IMR-90 (cell line): Measurements from ENCODE around the gene TSPAN4. TPM values are rescaled to one million over a fixed set of nuclear protein-coding genes. Genes with fewer than 3 reads are reported as not detected.

Source experiments
- ATAC-seq: fragments of 200-7000 bp; cut with Tn5 transposase; 2 replicates; pipeline ENCODE4 v1.9.1; 2020; ENCODE audit warnings: low read depth, mild to moderate bottlenecking, moderate library complexity
- BruUV-seq: library from RNA; stranded (reverse); fragments of 400-500 nt; replicated peaks from 2 replicates; lab custom pipeline; 2021; lab: Mats Ljungman, UMichigan
- CTCF ChIA-PET: fragments of 300-600 bp; formaldehyde crosslinking; extraction: SDS; loops from one replicate; lab custom pipeline; 2021; ENCODE audit warnings: antibody characterized with exemption; lab: Yijun Ruan, JAX
- POLR2A ChIA-PET: fragments of 300-600 bp; sonication (Branson Sonifier 250); formaldehyde crosslinking; loops from one replicate; lab custom pipeline; 2022; ENCODE audit warnings: antibody characterized with exemption; ENCODE audit not compliant: unreplicated experiment; lab: Charles Lee
- DNase-seq: peaks from one replicate; pipeline ENCODE4 v3.0.0; 2013
- H2AFZ ChIP-seq: replicated peaks from 2 replicates; pipeline ENCODE3; 2013; ENCODE audit warnings: low read length, mild to moderate bottlenecking; ENCODE audit not compliant: poor library complexity
- H2AK5ac ChIP-seq: 2 replicates; pipeline ENCODE4 v1.6.1; 2013; ENCODE audit warnings: low read depth, low read length, inconsistent platforms
- H2AK9ac ChIP-seq: replicated peaks from 2 replicates; pipeline ENCODE3; 2013; ENCODE audit warnings: mild to moderate bottlenecking, low read depth, low read length, moderate library complexity; ENCODE audit not compliant: poor library complexity
- H2BK120ac ChIP-seq: 2 replicates; pipeline ENCODE4 v1.6.1; 2013; ENCODE audit warnings: low read depth, low read length, inconsistent platforms
- H2BK15ac ChIP-seq: 3 replicates; pipeline ENCODE4 v1.6.1; 2013; ENCODE audit warnings: low read depth, low read length, inconsistent platforms
- H2BK20ac ChIP-seq: 2 replicates; pipeline ENCODE4 v1.6.1; 2013; ENCODE audit warnings: low read depth, mild to moderate bottlenecking, inconsistent platforms, low read length, moderate library complexity
- H2BK5ac ChIP-seq: 2 replicates; pipeline ENCODE4 v1.6.1; 2013; ENCODE audit warnings: mild to moderate bottlenecking, low read depth, low read length, inconsistent platforms; ENCODE audit not compliant: poor library complexity, severe bottlenecking
- H3K14ac ChIP-seq: replicated peaks from 2 replicates; pipeline ENCODE4 v1.6.1; 2013; ENCODE audit warnings: low read depth, low read length, inconsistent platforms
- H3K18ac ChIP-seq: 2 replicates; pipeline ENCODE4 v1.6.1; 2013; ENCODE audit warnings: low read depth, low read length, control low read depth
- H3K23ac ChIP-seq: 2 replicates; pipeline ENCODE4 v1.6.1; 2013; ENCODE audit warnings: low read depth, low read length, inconsistent platforms
- H3K27ac ChIP-seq: 2 replicates; pipeline ENCODE4 v1.5.1; 2013; ENCODE audit warnings: mild to moderate bottlenecking, control low read depth, low read length; ENCODE audit not compliant: insufficient read depth
- H3K27me3 ChIP-seq: 2 replicates; pipeline ENCODE4 v1.6.1; 2013; ENCODE audit warnings: low read length; ENCODE audit not compliant: control insufficient read depth, insufficient read depth
- H3K36me3 ChIP-seq: 2 replicates; pipeline ENCODE4 v1.6.1; 2013; ENCODE audit warnings: low read length, mixed read lengths; ENCODE audit not compliant: control insufficient read depth, insufficient read depth
- H3K4ac ChIP-seq: 2 replicates; pipeline ENCODE4 v1.6.1; 2013; ENCODE audit warnings: low read depth, low read length, inconsistent platforms
- H3K4me1 ChIP-seq: 2 replicates; pipeline ENCODE4 v1.6.1; 2013; ENCODE audit warnings: low read length, mixed read lengths; ENCODE audit not compliant: control insufficient read depth, insufficient read depth
- H3K4me2 ChIP-seq: 2 replicates; pipeline ENCODE4 v1.6.1; 2013; ENCODE audit warnings: low read depth, mild to moderate bottlenecking, control low read depth, low read length, moderate library complexity
- H3K4me3 ChIP-seq: 2 replicates; pipeline ENCODE4 v1.5.1; 2013; ENCODE audit warnings: low read depth, mild to moderate bottlenecking, control low read depth, low read length, moderate library complexity; ENCODE audit not compliant: insufficient read depth
- H3K56ac ChIP-seq: 2 replicates; pipeline ENCODE4 v1.6.1; 2013; ENCODE audit warnings: low read length, inconsistent platforms; ENCODE audit not compliant: insufficient read depth; ENCODE audit errors: extremely low read depth
- H3K79me1 ChIP-seq, 2 experiments: 2 replicates each; pipeline ENCODE4 v1.6.1; 2013; ENCODE audit warnings: low read length in 2 of 2, inconsistent platforms in 1 of 2, low read depth in 1 of 2
- H3K9ac ChIP-seq: 2 replicates; pipeline ENCODE4 v1.6.1; 2013; ENCODE audit warnings: low read depth, low read length, control low read depth
- H3K9me1 ChIP-seq: 2 replicates; pipeline ENCODE4 v1.6.1; 2013; ENCODE audit warnings: low read length, inconsistent platforms; ENCODE audit not compliant: insufficient read depth
- H3K9me3 ChIP-seq: 2 replicates; pipeline ENCODE4 v1.6.1; 2013; ENCODE audit warnings: low read length; ENCODE audit not compliant: control insufficient read depth, insufficient read depth
- H4K20me1 ChIP-seq: 2 replicates; pipeline ENCODE4 v1.6.1; 2013; ENCODE audit warnings: low read length, inconsistent platforms; ENCODE audit not compliant: insufficient read depth
- H4K5ac ChIP-seq: 2 replicates; pipeline ENCODE4 v1.6.1; 2013; ENCODE audit warnings: mild to moderate bottlenecking, low read depth, low read length, control low read depth
- H4K8ac ChIP-seq, 2 experiments: 2 replicates each; pipeline ENCODE4 v1.6.1; 2013; ENCODE audit warnings: low read depth in 2 of 2, low read length in 2 of 2, control low read depth in 1 of 2, inconsistent platforms in 1 of 2
- H4K91ac ChIP-seq: 2 replicates; pipeline ENCODE4 v1.6.1; 2013; ENCODE audit warnings: low read depth, low read length, inconsistent platforms; ENCODE audit not compliant: insufficient read depth
- BHLHE40 ChIP-seq: fragments of 150-350 bp; IDR thresholded peaks from 2 replicates; pipeline ENCODE4 v1.6.1; 2016; ENCODE audit warnings: mild to moderate bottlenecking, low read depth, low read length
- CEBPB ChIP-seq: IDR thresholded peaks from 2 replicates; pipeline ENCODE4 v1.6.1; 2012; ENCODE audit warnings: low read depth, low read length, improper control_type of control experiment
- CHD1 ChIP-seq: IDR thresholded peaks from 2 replicates; pipeline ENCODE4 v1.6.1; 2012; ENCODE audit warnings: low read depth, low read length, improper control_type of control experiment
- CTCF ChIP-seq: conservative IDR thresholded peaks from 2 replicates; pipeline ENCODE4 v1.5.1; 2012; ENCODE audit warnings: mild to moderate bottlenecking, low read depth, low read length, improper control_type of control experiment
- ELK1 ChIP-seq: fragments of 150-350 bp; IDR thresholded peaks from 2 replicates; pipeline ENCODE4 v1.6.1; 2016; ENCODE audit warnings: low read depth, mild to moderate bottlenecking, low read length, moderate library complexity, borderline replicate concordance
- FOS ChIP-seq: fragments of 150-350 bp; IDR thresholded peaks from 2 replicates; pipeline ENCODE4 v1.6.1; 2016; ENCODE audit warnings: low read depth, low read length
- MAFK ChIP-seq: IDR thresholded peaks from 2 replicates; pipeline ENCODE4 v1.6.1; 2012; ENCODE audit warnings: low read depth, low read length, improper control_type of control experiment
- MAZ ChIP-seq: IDR thresholded peaks from 2 replicates; pipeline ENCODE4 v1.6.1; 2012; ENCODE audit warnings: low read depth, mild to moderate bottlenecking, low read length, improper control_type of control experiment, moderate library complexity, borderline replicate concordance
- MXI1 ChIP-seq: IDR thresholded peaks from 2 replicates; pipeline ENCODE4 v1.6.1; 2012; ENCODE audit warnings: low read depth, mild to moderate bottlenecking, low read length, moderate library complexity, borderline replicate concordance
- NFE2L2 ChIP-seq: fragments of 150-350 bp; IDR thresholded peaks from 2 replicates; pipeline ENCODE4 v1.6.1; 2016; ENCODE audit warnings: low read depth, mild to moderate bottlenecking, low read length
- POLR2A ChIP-seq: IDR thresholded peaks from 2 replicates; pipeline ENCODE4 v1.6.1; 2012; ENCODE audit warnings: mild to moderate bottlenecking, low read depth, low read length
- RAD21 ChIP-seq: IDR thresholded peaks from 2 replicates; pipeline ENCODE4 v1.6.1; 2012; ENCODE audit warnings: low read length, improper control_type of control experiment
- RCOR1 ChIP-seq: IDR thresholded peaks from 2 replicates; pipeline ENCODE4 v1.6.1; 2012; ENCODE audit warnings: mild to moderate bottlenecking, low read length, improper control_type of control experiment; ENCODE audit not compliant: insufficient replicate concordance
- RFX5 ChIP-seq: IDR thresholded peaks from 2 replicates; pipeline ENCODE4 v1.8.0; 2012; ENCODE audit warnings: low read depth, mild to moderate bottlenecking, low read length, moderate library complexity
- SMC3 ChIP-seq: fragments of 150-350 bp; IDR thresholded peaks from 2 replicates; pipeline ENCODE4 v1.6.1; 2016; ENCODE audit warnings: low read depth, mild to moderate bottlenecking, antibody characterized with exemption, low read length, moderate library complexity
- USF2 ChIP-seq: fragments of 150-350 bp; IDR thresholded peaks from 2 replicates; pipeline ENCODE4 v1.6.1; 2017; ENCODE audit warnings: mild to moderate bottlenecking, antibody characterized with exemption, low read length, low read depth
- WGBS, 2 experiments: methylation state at CpG; one replicate each; pipeline versions ENCODE4 v1.1.5 to v1.1.7; 2013; ENCODE audit warnings: missing lambda C conversion rate in 2 of 2; ENCODE audit not compliant: insufficient read length in 1 of 2; ENCODE audit errors: extremely low coverage in 2 of 2; 5-methylcytosine and 5-hydroxymethylcytosine counted together
- dilution Hi-C: fragments of 300-500 bp; cut with HindIII; formaldehyde crosslinking; loops from one replicate; pipeline ENCODE4 v1.14.3; 2018; ENCODE audit warnings: low sequenced_read_pairs; ENCODE audit not compliant: unreplicated experiment
- in situ Hi-C: fragments of 300-500 bp; cut with MboI; formaldehyde crosslinking; loops from 3 replicates; pipeline ENCODE4 v1.14.3; 2019; ENCODE audit warnings: low sequenced_read_pairs, inconsistent platforms, mixed read lengths
- intact Hi-C: fragments of 100-400 bp; cut with micrococcal nuclease; formaldehyde crosslinking; loops from 2 replicates; pipeline ENCODE4 v1.10.0; 2022
- polyA plus RNA-seq, 3 experiments: library from polyadenylated mRNA; depleted of rRNA; stranded (reverse); fragments of >200 nt; gene quantifications; 2 replicates each; pipeline ENCODE4 v1.2.3, GENCODE V29; 2012; ENCODE audit warnings: low replicate concordance in 1 of 3
- total RNA-seq: library from RNA; depleted of rRNA; stranded (reverse); fragments of >200 nt; gene quantifications from 2 replicates; pipeline ENCODE4 v1.2.3, GENCODE V29; 2012

Gene TSPAN4
- total and polyA plus RNA-seq, 2 of the 4 experiments (the other 2 are of a cell fraction), result 161 to 293 TPM

- ATAC-seq, result no peak
- Histone ChIP-seq H4K5ac (no peak overlapping the region), H2AK9ac (no peak overlapping the region), H3K9me3 (no peaks in the 10 kb centered on the region), H3K36me3 (peaks cover 20% of the 10 kb centered on the region), H3K27ac (no peak overlapping the region), H3K9me1 (no peaks in the 10 kb centered on the region), H4K20me1 (peaks cover 81% of the 10 kb centered on the region), H2BK120ac (no peak overlapping the region), H3K4me3 (no peak overlapping the region), H4K91ac (no peak overlapping the region), H3K23ac (no peak overlapping the region), H2AK5ac (no peak overlapping the region), H3K18ac (no peak overlapping the region), H2BK20ac (no peak overlapping the region), H3K4me2 (no peak overlapping the region), H3K4me1 (peaks cover 15% of the 10 kb centered on the region), H3K56ac (no peak overlapping the region), H4K8ac (no peak overlapping the region), H2BK5ac (no peak overlapping the region), H3K27me3 (no peaks in the 10 kb centered on the region), H2BK15ac (no peak overlapping the region), H3K79me1 (peaks cover 18 to 87% of the 10 kb centered on the region in 2 experiments), H3K14ac (no peak overlapping the region), H2AFZ (no peak overlapping the region), H3K4ac (no peak overlapping the region), H3K9ac (no peak overlapping the region)
- no peak for DNase-seq
- intact Hi-C loops (no loop called here), in situ Hi-C loops (no loop called here), dilution Hi-C loops (no loop called here)
- WGBS, 2 experiments, result 90% methylated on average over 6 of the region's 12 CpGs; no CpG with 5 or more reads in 1 of the 2 experiments
- ChIA-PET POLR2A (no interaction called here), CTCF (no interaction called here)
- TF ChIP-seq ELK1 (no peak), RAD21 (no peak), MAZ (no peak), MAFK (no peak), CEBPB (no peak), FOS (no peak), USF2 (no peak), CHD1 (no peak), RFX5 (no peak), RCOR1 (no peak), CTCF (no peak), BHLHE40 (no peak), NFE2L2 (no peak), SMC3 (no peak), MXI1 (no peak), POLR2A (no peak)
- no TSS peak for BruUV-seq
Measured at GRCh38 chr11:855796-856195, 13.1 kb downstream of the TSPAN4 start.
